ENCODE results near the gene EBF3. TPM values are rescaled to one million over a fixed set of nuclear protein-coding genes. Genes with fewer than 3 reads are reported as not detected.

EBF3 gene
- polyA plus RNA-seq, 4 donors, result 0.89 to 3.3 (median 1.4) TPM

GRCh38 chr10:129785536-129785981 lies 178.5 kb downstream of the EBF3 start:
- no peak for DNase-seq (ENCODE audit: low read depth in 4 of 4, low spot score in 3 of 4)

Other genes with a start within 250 kb of the EBF3 start
- 1 to 10 TPM; 5.8 to 7.3 (median 6.6) TPM for gene C10orf143, start 146.6 kb upstream of the EBF3 start, polyA plus RNA-seq (ENCODE audit: insufficient read length in 4 of 4)
- 10 to 100 TPM; 82.1 to 95.7 (median 90.6) TPM for gene GLRX3, start 172.1 kb upstream of the EBF3 start, polyA plus RNA-seq (ENCODE audit: insufficient read length in 4 of 4)

Data from right renal pelvis (tissue), 4 donors.